Measurements from ENCODE around the gene PXT1.
"Not testable (repeated sequence)": the region's sequence is repeated elsewhere in the genome, so short reads cannot be mapped to it uniquely, and the experiment has no call there.

PXT1 gene, protein sequence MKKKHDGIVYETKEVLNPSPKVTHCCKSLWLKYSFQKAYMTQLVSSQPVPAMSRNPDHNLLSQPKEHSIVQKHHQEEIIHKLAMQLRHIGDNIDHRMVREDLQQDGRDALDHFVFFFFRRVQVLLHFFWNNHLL

DNA sequence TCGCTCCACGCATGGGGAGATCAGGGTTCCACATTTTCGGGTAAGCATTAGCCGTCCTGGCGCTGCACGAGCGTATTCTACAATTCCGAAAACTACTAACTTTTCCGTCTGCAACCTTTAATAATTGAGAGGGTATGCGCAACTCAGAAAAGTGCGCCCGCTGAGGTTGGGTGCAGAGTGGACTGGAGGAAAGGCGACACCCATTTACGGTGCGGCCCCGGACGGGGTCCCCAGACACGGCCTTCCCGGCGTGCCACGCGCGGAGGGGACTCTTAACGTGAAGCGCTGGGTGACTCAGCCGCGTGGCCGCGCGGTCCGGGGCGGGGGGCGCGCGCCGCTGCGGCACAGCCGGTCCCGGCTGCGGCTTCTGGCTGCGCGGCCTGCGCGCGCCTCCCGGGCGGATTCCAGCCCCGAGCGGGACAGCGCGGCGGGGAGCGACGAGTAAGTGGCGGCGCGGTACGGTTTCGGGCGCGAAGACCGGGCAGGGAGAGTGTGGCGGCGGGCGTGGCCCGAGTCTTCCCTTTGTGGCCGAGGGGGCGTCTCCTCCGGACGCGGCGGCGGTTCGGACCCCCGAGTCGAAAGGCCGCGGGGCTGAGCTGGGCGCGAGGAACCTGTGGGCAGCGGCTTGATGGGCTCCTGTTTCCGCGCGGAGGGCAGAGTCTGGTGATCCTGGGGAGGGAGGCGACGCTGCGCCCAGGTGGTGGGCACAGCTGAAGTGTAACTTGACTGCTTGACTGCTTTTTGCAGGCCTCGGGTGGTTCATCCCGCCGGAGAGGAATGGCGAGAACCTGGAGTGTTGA lies at the start of gene PXT1, which contains the start of gene KCTD20:
Gene PXT1 (minus strand): TSS at position 184 of the 800 bp plus-strand sequence. CDS start 16,772 bp downstream, outside the sequence.
Gene KCTD20 (plus strand): TSS at position 330 of the 800 bp plus-strand sequence. CDS start 27,098 bp downstream, outside the sequence.
- peak; percentile 89 for DNase-seq (ENCODE audit: low read depth)

DNA sequence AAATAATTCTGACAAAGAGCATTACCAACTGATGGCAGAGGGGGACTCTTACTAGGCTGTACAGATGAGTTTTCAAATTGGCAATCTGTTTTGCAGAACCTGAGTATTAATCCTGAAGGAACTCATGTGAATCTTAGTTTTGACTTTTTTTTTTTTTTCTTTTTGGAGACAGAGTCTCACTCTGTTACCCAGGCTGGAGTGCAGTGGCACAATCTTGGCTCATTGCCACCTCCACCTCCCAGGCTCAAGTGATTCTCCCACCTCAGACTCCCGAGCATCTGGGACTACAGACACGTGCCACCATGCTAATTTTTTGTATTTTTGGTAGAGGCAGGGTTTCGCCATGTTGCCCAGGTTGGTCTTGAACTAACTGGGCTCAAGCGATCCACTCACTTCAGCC lies 49.4 kb upstream of the PXT1 start:
- DNase-seq (ENCODE audit: low read depth) = no peak

DNA sequence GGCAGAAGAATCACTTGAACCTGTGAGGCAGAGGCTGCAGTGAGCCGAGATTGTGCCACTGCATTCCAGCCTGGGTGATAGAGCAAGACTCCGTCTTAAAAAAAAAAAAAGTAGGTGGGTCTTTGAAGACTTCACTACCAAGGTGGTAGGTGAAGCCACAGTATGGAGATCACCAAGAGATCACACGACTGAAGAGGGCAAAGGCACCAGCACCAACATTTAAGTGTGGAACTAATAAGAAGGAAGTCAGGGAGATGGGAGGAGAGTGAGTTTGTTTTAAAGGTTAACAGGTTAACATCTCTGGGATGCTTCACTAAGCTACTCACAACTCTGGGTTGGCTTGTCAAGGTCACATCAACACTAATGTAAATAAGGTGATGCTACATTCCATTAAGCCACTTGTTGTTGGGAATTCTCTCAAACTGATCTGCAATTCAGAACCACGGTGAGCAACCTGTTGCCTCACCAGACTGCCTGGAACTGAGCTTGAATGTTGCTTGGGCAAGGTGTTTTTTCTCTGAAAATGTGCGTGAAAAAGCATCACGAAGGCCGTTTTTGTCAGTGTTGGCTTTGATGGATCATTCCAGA lies 48.8 kb upstream of the PXT1 start:
- no peak for DNase-seq (ENCODE audit: low read depth)

DNA sequence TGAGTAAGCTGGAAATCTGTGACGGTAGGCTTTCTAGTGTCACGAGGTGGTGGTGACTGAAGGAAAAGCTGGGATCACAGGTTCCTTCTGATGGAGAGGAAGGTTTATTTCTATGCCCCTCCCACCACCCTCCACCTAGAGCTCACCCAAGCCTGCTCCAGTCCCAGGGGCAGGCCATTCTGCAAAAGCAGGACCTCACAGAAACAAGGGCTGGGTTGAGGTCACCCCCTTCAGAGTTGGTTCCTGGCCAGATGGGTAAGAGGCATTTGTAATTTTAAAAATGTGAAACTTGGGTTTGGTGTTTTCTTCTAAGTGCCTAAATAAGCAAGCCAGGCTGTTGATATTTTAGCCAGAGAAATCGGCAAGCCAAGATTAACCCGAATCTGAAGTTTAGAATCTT lies 46.8 kb upstream of the PXT1 start:
- DNase-seq (ENCODE audit: low read depth) = no peak

DNA sequence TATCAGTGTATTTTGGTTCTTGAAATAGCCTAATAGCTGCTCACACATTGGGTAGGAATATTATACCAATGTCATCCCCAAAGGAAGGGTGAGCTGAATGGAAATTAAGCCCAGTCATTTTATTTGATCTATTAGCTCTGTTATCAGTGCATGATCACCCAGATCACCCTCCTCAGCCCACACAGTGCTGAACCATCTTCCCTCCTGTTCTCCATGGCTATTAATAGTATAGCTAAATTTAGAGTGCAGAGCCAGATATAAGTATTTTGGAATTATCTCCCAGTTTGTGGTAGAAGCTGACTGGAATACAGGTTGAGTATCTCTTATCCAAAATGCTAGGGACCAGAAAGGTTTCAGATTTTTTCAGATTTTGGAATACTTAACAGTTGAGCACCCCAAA lies 45.6 kb upstream of the PXT1 start:
- no peak for DNase-seq (ENCODE audit: low read depth)

DNA sequence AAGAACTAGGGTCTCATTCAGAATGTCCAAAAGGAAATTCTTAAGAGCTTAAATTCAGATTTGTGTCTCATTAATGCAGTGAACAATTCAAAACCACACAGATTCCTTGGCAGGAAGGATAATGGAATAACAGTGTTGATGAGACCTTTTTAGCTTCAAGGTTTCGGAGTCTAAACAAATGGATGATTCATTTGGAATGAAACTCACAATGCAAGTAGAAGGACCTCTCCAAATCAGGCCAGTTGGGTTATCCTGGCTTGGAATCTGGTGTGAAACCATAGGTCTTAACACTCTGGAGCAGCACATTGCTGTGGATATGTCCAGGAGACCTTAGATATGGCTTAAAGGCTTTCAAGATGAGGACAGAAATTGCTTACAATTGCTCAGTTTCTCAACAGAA lies 45.0 kb upstream of the PXT1 start:
- DNase-seq (ENCODE audit: low read depth) = no peak

DNA sequence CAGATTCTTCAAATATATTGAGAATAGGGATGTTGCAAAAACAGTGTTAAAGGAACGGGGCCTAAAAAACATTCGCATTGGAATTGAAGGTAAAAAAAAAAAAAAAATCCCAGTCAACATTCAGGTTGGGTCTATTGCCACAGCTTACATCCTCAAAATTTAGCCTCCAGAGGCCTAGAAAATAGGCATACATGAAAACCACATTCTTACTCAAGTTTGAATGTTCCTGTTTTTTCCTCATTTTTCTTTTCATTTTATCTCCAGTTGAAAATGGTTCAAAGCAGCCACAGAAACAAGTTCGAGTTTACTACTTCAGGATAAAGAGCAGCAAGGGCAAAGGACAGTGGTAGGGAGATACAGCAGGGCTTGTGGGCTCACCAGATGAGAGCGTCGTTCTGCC lies 42.1 kb upstream of the PXT1 start:
- DNase-seq (ENCODE audit: low read depth) = no peak

DNA sequence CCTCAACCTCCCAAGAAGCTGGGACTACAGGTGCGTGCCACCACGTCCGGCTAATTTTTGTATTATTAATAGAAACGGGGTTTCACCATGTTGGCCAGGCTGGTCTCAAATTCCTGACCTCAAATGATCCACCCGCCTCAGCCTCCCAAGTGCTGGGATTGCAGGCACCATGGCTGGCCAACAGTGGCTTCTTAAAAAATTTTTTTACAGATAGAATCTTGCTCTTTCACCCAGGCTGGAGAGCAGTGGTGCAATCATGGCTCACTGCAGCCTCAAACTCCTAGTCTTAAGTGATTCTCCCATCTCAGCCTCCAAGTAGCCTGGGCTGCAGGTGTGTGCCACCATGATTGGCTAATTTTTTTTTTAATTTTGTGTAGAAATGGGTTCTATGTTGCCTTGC lies 40.7 kb upstream of the PXT1 start:
- DNase-seq (ENCODE audit: low read depth) = not testable (repeated sequence)

DNA sequence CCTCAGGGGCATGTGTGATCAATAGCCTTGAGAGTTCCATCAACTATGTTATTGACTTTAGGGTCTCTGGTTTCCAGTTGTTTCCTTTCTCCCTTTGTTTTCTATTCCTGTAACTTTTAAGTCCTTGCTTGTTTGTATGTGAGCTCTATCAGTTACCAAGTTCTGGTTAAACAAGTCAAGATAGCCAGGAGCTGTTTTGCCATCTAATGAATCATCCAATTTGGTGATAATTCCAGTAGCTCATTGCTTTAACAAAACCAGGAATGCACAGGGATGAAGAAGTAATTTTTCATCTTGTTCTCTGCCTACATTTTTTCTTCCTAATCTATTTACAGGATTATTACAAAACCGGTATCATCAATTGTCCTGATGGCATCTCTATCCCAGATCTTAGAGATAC lies 36.6 kb upstream of the PXT1 start:
- no peak for DNase-seq (ENCODE audit: low read depth)

DNA sequence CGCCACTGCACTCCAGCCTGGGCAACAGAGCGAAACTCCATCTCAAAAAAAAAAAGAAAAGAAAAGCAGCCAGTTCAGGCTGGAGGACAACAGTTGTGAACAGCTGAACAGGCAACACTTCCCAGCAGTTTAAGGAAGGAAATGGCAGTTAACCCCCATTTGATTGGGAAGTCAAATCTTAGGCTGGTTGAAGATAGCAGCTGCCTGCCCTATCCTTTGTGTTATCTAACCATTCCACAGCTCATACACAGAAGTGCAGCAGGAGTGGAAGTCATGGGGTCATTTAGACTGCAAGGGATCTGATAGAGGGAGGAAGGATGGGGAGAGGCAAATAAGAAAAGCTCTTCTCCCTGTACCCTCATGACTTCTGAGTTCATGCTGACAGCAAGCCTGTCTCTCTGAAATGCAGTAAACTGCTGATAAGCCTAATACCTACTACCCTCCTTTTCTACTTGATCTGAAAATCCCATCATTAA lies 35.4 kb upstream of the PXT1 start:
- DNase-seq (ENCODE audit: low read depth) = no peak

DNA sequence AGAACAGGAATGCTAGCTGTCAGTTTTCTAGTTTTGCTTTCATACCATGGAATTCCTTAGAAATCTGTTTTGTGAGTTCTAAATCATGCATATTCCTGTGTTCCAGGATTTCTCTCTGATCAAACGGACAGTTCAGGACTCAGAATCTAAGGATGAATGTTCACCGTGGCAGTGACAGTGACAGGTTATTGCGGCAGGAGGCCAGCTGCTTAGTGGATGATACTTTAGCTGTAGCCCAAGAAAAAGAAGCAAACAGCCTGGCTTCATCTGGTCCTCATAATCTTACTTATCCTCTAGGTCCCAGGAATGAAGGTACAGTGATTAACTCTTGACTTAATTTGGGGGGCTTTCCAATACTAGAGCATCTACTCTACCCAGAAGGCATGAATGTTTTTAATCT lies 27.3 kb upstream of the PXT1 start:
- DNase-seq (ENCODE audit: low read depth) = no peak

DNA sequence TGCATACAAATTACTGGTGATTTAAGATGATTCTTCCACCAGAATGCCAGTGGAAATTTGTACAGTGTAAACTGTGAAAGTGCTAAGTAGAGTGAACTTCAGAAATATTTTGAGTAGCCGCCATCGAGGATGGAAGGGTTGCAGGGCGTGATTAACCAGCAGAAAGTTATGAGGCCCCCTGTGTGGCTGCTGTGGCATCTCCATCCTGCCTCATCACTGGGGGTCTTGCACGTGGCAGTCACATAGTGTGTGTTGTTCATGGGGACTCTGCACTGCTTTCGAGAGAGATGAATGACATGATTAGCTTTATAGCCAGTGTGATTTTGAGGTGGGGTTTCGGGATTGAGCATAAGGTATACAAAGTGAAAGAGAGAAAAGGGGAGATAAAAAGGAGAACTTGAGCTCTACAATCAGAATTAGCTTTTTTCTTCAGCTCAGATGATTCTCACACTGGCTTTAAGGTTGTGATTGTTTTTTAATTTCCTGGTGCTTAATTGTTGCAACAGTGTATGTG lies 26.6 kb upstream of the PXT1 start:
- no peak for DNase-seq (ENCODE audit: low read depth)

DNA sequence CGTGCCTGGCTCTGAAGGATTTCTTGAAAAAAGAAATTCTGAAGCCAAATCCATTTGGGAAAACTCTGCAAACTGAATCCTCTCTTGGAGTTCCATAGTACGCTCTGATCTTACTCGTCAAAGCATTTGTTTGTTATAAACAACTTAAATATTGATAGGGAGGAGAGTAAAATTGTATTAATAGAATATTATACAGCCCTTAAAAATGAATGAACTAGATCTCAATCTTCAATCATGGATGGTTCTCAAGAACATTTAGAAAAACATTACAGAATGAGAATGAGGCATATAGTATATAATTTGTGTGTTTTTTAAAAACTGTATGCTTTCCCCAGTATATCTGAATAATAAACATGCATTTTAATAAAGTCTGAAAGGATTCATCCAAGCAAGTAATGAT lies 25.0 kb upstream of the PXT1 start:
- no peak for DNase-seq (ENCODE audit: low read depth)

DNA sequence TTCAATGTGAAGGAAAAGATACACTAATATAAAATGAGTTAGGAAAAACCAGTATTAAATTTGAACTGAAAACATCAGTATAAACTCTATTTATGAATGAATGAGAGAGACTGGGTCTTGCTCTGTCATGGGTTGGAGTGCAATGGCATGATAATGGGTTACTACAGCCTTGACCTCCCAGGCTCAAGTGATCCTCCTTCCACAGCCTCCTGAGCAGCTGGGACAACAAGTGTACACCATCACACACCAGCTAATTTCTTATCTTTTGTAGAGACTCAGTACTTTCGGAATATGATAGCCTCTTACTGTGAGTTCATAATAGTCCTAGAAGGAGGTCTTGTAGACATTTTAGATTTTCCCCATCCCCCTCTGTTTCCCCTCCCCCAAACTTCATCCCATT lies 21.6 kb upstream of the PXT1 start:
- no peak for DNase-seq (ENCODE audit: low read depth)

DNA sequence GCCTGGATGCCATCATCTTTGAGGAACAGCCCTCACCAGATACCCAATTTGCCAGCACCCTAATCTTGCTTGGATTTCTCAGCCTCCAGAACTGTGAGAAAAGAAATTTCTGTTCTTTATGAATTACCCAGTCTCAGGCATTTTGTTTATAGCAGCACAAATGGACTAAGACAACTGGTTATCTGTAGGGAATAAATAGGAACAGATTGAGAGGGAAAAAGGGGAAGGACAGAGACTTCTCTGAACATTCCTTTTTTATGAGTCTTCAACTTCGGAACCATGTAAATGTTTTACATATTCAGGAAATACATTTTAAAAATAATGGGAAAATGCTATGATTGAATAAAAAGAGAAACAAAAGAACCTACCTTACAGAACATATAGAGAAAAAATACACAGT lies 21.0 kb upstream of the PXT1 start:
- DNase-seq (ENCODE audit: low read depth) = peak; percentile 51

DNA sequence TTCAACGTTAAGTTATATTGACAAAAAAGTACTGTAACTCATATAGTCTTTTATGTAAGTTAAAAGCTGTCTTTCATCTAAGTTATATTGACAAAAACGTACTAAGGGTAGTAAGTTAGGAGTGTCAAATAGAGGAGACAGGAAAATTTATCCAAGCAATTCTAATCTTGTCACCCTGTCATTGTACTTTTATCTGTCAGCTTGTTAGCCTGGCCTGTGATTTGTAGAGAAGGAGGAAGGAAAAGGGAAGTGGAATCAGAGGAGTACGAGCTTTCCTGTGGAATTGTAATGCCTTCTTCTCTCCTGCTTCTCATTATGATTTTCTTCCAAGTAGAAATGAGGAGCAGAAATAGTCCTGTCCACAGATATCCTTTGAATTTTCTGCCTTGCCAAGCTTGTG lies 19.0 kb upstream of the PXT1 start:
- no peak for DNase-seq (ENCODE audit: low read depth)

DNA sequence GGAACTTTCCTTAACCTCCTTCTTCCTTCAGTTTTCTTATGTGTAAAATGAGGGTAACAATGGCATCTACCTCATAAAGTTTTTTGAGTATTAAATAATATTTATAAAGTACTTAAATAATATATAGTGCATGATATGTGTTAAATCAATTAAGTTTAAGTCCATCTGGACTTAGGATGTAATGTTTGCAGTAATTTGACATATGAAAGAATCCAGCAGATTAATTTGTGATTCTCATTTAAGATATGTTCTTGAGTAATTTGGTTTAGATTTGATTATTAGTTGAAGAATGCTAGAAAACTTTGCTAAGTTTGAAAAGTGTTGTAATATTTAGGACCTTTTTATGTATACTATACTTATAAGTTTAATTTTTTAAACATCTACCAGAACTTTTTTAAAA lies 18.3 kb upstream of the PXT1 start:
- DNase-seq (ENCODE audit: low read depth) = no peak

DNA sequence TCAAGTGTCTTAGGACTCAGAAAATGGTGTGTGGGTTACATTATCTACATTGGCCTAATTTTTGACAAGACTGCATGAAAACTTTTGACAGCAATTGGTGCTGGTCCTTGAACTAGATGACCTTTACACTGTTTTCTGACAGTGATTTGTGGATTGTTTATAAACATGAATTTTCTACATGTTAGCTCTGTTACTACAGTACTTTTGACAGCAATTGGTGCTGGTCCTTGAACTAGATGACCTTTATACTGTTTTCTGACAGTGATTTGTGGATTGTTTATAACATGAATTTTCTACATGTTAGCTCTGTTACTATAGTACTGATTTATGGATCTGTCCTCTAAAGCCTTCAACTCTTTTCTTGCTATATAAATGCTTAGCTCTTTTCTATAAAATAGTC lies 16.8 kb upstream of the PXT1 start:
- DNase-seq (ENCODE audit: low read depth) = no peak

DNA sequence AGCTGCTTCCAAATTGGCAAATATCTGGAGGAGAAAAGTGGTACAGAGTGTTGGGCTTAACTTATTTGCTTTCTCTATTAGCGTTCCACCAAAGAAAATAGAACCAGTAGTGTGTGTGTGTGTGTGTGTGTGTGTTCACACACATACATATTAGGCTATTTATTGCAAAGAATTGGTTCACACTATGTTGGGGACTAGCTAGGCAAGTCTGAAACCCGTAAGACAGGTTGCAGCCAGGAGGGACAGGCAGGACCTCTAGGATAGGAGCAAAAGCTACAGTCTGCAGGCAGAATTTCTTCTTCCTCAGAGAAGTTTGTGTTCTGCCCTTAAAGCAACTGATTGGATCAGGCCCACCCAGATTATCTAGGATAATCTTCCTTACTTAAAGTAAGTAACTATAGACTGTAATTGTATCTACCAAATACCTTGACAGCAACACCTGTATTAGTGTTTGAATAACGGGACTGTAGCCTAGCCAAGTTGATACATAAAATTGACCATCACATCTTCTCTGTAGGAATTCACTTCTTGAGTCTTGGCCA lies 12.9 kb upstream of the PXT1 start:
- no peak for DNase-seq (ENCODE audit: low read depth)

DNA sequence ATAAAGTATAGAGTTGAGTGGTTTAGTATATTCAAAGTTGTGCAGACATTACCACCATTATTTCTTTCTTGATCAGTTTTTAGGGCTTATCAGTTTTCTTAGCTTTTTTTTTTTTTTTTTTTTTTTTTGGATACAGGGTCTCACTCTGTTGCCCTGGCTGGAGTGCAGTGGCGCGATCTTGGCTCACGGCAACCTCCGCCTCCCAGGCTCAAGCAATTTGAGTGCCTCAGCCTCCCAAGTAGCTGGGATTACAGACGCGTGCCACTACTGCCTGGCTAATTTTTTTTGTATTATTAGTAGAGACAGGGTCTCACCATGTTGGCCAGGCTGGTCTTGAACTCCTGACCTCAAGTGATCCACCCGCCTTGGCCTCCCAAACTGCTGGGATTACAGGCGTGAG lies 10.2 kb upstream of the PXT1 start:
- not testable (repeated sequence) for DNase-seq (ENCODE audit: low read depth)

DNA sequence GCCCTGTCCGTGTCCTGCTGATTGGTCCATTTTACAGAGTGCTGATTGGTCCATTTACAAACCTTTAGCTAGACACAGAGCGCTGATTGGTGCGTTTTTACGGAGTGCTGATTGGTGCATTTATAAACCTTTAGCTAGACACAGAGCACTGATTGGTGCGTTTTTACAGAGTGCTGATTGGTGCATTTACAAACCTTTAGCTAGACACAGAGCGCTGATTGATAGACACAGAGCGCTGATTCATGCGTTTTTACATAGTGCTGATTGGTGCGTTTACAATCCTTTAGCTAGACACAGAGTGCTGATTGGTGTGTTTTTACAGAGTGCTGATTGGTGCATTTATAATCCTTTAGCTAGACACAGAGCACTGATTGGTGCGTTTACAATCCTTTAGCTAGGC lies 6.5 kb upstream of the PXT1 start:
- DNase-seq (ENCODE audit: low read depth) = not testable (repeated sequence)

DNA sequence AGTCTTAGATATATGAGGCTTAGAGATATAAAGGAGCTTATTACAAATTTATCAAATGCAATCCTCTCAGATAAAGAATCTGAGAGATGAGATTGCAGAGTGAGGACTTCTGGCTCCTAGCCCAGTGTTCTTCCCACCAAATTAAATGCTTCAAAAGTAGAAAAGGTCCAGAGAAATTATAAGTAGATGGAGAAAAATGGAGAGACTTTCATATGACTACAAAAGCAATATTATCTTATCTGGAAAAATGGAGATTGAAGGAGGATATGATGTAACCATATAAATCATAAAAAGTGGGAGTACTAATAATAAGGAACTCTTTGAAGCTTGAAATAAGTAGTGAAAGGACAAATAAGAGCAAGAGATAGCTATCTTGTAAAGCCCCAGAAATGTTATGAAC lies 3.0 kb upstream of the PXT1 start:
- DNase-seq (ENCODE audit: low read depth) = no peak

DNA sequence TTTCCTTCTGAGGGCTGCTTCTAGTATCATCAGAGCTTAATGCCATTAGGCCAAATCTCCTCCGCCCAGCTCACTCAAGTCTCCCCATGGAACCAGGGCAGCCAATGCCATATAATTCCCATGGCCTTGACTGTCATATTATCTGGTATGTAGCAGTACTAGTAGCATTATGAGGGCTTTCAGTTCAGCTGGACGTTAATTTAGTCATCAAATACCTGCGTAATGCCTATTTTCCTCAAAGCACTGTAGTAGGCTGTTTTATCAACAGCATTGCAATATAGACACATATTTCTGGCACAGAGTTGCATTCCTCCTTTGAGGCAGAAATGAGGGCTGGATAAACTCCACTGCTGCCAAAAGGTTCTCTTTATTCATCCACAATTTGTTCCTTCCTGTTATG lies 1.8 kb upstream of the PXT1 start:
- DNase-seq (ENCODE audit: low read depth) = peak; percentile 75
